GM12878 (cell line): Measurements from ENCODE around the gene FMNL2. TPM values are rescaled to one million over a fixed set of nuclear protein-coding genes. Genes with fewer than 3 reads are reported as not detected.

Experiments
- ATAC-seq: fragments of 200-7000 bp; cut with Tn5 transposase; 3 replicates; pipeline ENCODE4 v1.9.1; 2020; ENCODE audit warnings: mild to moderate bottlenecking, moderate library complexity
- BruUV-seq: library from RNA; stranded (reverse); fragments of 400-500 nt; replicated peaks from 2 replicates; lab custom pipeline; 2021; lab: Mats Ljungman, UMichigan
- CTCF ChIA-PET: fragments of 300-600 bp; sonication (Branson Sonifier 250); formaldehyde crosslinking; extraction: SDS; loops from one replicate; lab custom pipeline; 2021; ENCODE audit warnings: inconsistent platforms; lab: Yijun Ruan, JAX
- POLR2A ChIA-PET: fragments of 350-600 bp; formaldehyde crosslinking; extraction: SDS; loops from one replicate; lab custom pipeline; 2021; ENCODE audit warnings: inconsistent platforms; lab: Charles Lee
- RAD21 ChIA-PET: fragments of 300-600 bp; sonication (Branson Sonifier 250); formaldehyde crosslinking; loops from one replicate; lab custom pipeline; 2023; ENCODE audit warnings: antibody characterized with exemption; ENCODE audit not compliant: unreplicated experiment; lab: Charles Lee
- SMC1A ChIA-PET: fragments of 300-600 bp; sonication (Branson Sonifier 250); formaldehyde crosslinking; loops from one replicate; lab custom pipeline; 2023; ENCODE audit not compliant: unreplicated experiment, uncharacterized antibody; lab: Charles Lee
- DNase-seq: peaks from one replicate; pipeline ENCODE4 v3.0.0-alpha.2; 2011; ENCODE audit warnings: low read depth, low spot score
- FAIRE-seq: peaks from 3 replicates; lab custom pipeline; 2011; peaks lifted over from hg19 to GRCh38; lab: Jason Lieb, UNC
- H2AFZ ChIP-seq: 2 replicates; pipeline ENCODE4 v1.6.0; 2011; ENCODE audit warnings: low read depth, low read length, control low read depth; ENCODE audit not compliant: control insufficient read depth
- H3K27ac ChIP-seq: 2 replicates; pipeline ENCODE4 v1.5.1; 2011; ENCODE audit warnings: control low read depth; ENCODE audit not compliant: control insufficient read depth, insufficient read depth
- H3K27me3 ChIP-seq, 2 experiments: replicated peaks in 1 of 2; 2 replicates each; pipeline versions ENCODE4 v1.6.0 to v1.6.1; 2011; ENCODE audit warnings: low read length in 1 of 2; ENCODE audit not compliant: control insufficient read depth in 2 of 2, insufficient read depth in 2 of 2
- H3K36me3 ChIP-seq, 2 experiments: 2 replicates each; pipeline ENCODE4 v1.5.1; 2011; ENCODE audit warnings: low read length in 1 of 2; ENCODE audit not compliant: control insufficient read depth in 2 of 2, insufficient read depth in 2 of 2
- H3K4me1 ChIP-seq: 2 replicates; pipeline ENCODE4 v1.6.1; 2011; ENCODE audit warnings: mild to moderate bottlenecking, low read length, moderate library complexity, mixed read lengths; ENCODE audit not compliant: control insufficient read depth, insufficient read depth
- H3K4me2 ChIP-seq: 2 replicates; pipeline ENCODE4 v1.6.0; 2011; ENCODE audit warnings: control low read depth; ENCODE audit not compliant: control insufficient read depth, insufficient read depth
- H3K4me3 ChIP-seq: fragments of 200-600 bp; sonication (generic); 2 replicates; pipeline ENCODE4 v1.5.1; 2016
- H3K79me2 ChIP-seq: 2 replicates; pipeline ENCODE4 v1.6.0; 2011; ENCODE audit warnings: low read length; ENCODE audit not compliant: control insufficient read depth, insufficient read depth
- H3K9ac ChIP-seq: 2 replicates; pipeline ENCODE4 v1.8.0; 2011; ENCODE audit warnings: low read length, control low read depth, mixed read lengths; ENCODE audit not compliant: control insufficient read depth, insufficient read depth
- H3K9me3 ChIP-seq: replicated peaks from 3 replicates; pipeline ENCODE4 v1.5.1; 2011; ENCODE audit warnings: mild to moderate bottlenecking, low read length; ENCODE audit not compliant: control insufficient read depth, insufficient read depth
- H4K20me1 ChIP-seq: 2 replicates; pipeline ENCODE4 v1.6.0; 2011; ENCODE audit not compliant: control insufficient read depth, insufficient read depth
- ATF2 ChIP-seq: IDR thresholded peaks from 2 replicates; pipeline ENCODE4 v1.6.1; 2012; ENCODE audit warnings: low read length, inconsistent platforms
- EGR1 ChIP-seq, 2 experiments: IDR thresholded peaks; 1 replicate in 1 of 2; 2 replicates in 1 of 2; pipeline ENCODE4 v1.6.1; 2011 to 2012; ENCODE audit warnings: low read depth in 2 of 2, low read length in 2 of 2, borderline replicate concordance in 1 of 2, mild to moderate bottlenecking in 1 of 2, moderate library complexity in 1 of 2
- EZH2 ChIP-seq: IDR thresholded peaks from 2 replicates; pipeline ENCODE4 v1.6.1; 2012; ENCODE audit warnings: low read depth, mild to moderate bottlenecking, control low read depth, inconsistent platforms, low read length, borderline replicate concordance; ENCODE audit not compliant: control insufficient read depth
- NR2F1 ChIP-seq: fragments of 450-650 bp; conservative IDR thresholded peaks from 2 replicates; pipeline ENCODE4 v1.6.1; 2017; ENCODE audit warnings: mild to moderate bottlenecking
- NRF1 ChIP-seq: conservative IDR thresholded peaks from 2 replicates; pipeline ENCODE4 v1.6.1; 2011; ENCODE audit warnings: mild to moderate bottlenecking, low read depth, low read length, improper control_type of control experiment
- POU2F2 ChIP-seq: IDR thresholded peaks from 3 replicates; pipeline ENCODE4 v1.6.1; 2011; ENCODE audit warnings: low read depth, mild to moderate bottlenecking, low read length, borderline replicate concordance
- PRDM15 ChIP-seq: fragments of 450-650 bp; formaldehyde crosslinking; IDR thresholded peaks from 2 replicates; pipeline ENCODE4 v1.4.0; 2020; ENCODE audit warnings: mild to moderate bottlenecking, moderate library complexity
- RBBP5 ChIP-seq: fragments of 200-600 bp; sonication (generic); conservative IDR thresholded peaks from 2 replicates; pipeline ENCODE4 v1.6.1; 2016
- SMC3 ChIP-seq: IDR thresholded peaks from 2 replicates; pipeline ENCODE4 v1.6.1; 2011; ENCODE audit warnings: low read length, improper control_type of control experiment, borderline replicate concordance
- YBX1 ChIP-seq: fragments of 450-650 bp; IDR thresholded peaks from 2 replicates; pipeline ENCODE4 v1.6.1; 2016; ENCODE audit warnings: antibody characterized with exemption
- WGBS: methylation state at CpG from one replicate; pipeline ENCODE4 v1.1.6; 2016; ENCODE audit warnings: low lambda C conversion rate; ENCODE audit not compliant: insufficient replicate concordance, insufficient coverage; ENCODE audit errors: missing lambda C conversion rate; 5-methylcytosine and 5-hydroxymethylcytosine counted together
- in situ Hi-C: fragments of 300-500 bp; cut with MboI; formaldehyde crosslinking; loops from 9 replicates; pipeline ENCODE4 v1.14.3; 2018; ENCODE audit warnings: mixed read lengths
- intact Hi-C: fragments of 100-400 bp; cut with micrococcal nuclease; formaldehyde crosslinking; loops from one replicate; pipeline ENCODE4 v1.14.2; 2022; ENCODE audit not compliant: unreplicated experiment
- polyA plus RNA-seq, 11 experiments: library from polyadenylated mRNA; depleted of rRNA in 4 of 11; unstranded in 6 of 11; stranded (reverse) in 5 of 11; fragments of >200 nt; fragmentation: Nextera tagmentation in 4 of 11; fragmentation: Illumina TruSeq in 1 of 11; extraction: Ambion mirVana in 4 of 11; extraction: Trizol in 1 of 11; gene quantifications; 1 replicate in 1 of 11; 2 replicates in 10 of 11; pipeline versions ENCODE4 v1.2.1 to v1.2.3, GENCODE V29; 2011 to 2016; ENCODE audit warnings: inconsistent platforms in 2 of 11, missing spikeins in 2 of 11, low read depth in 1 of 11
- total RNA-seq, 4 experiments: library from RNA; depleted of rRNA in 3 of 4; stranded (reverse); fragments of >200 nt in 3 of 4; fragmentation: Illumina TruSeq in 1 of 4; extraction: Trizol in 1 of 4; gene quantifications; 2 replicates each; pipeline versions ENCODE4 v1.2.1 to v1.2.3, GENCODE V29; 2013 to 2021

FMNL2 gene
- total and polyA plus RNA-seq, 10 of the 15 experiments (the other 5 are each of a cell fraction or from before 2014, with no cell fraction given): 0.13 to 9.9 (median 0.35) TPM

- ChIA-PET RAD21 (interaction anchor here (0.9 to 2.2 kb wide), 3 partner anchors 62 to 213 kb away, joined by 3 to 6 read pairs (median 3); no protein-coding TSS in a partner anchor), POLR2A (no interaction called here), CTCF (interaction anchor here (0.6 to 0.9 kb wide), 2 partner anchors 38 to 360 kb away, joined by 3 to 4 read pairs; no protein-coding TSS in a partner anchor), SMC1A (interaction anchor here (0.9 to 1.2 kb wide), 3 partner anchors 13 to 60 kb away, joined by 3 to 4 read pairs (median 3); no protein-coding TSS in a partner anchor)
- Histone ChIP-seq H3K36me3 (no peaks in the 10 kb centered on the region), H3K4me3 (no peak overlapping the region), H3K27me3 (no peaks in the 10 kb centered on the region), H3K9ac (no peak overlapping the region), H3K4me1 (no peaks in the 10 kb centered on the region), H3K27ac (no peak overlapping the region), H3K9me3 (no peaks in the 10 kb centered on the region), H2AFZ (no peak overlapping the region), H3K4me2 (no peak overlapping the region), H4K20me1 (no peaks in the 10 kb centered on the region), H3K79me2 (no peaks in the 10 kb centered on the region)
- in situ Hi-C loops: no loop called here
- FAIRE-seq: no peak
- BruUV-seq: no TSS peak
- WGBS: 74% methylated on average over 2 of the region's 2 CpGs
- intact Hi-C loops: no loop called here
- no peak for ATAC-seq
- TF ChIP-seq NRF1 (no peak), SMC3 (no peak), RBBP5 (no peak)
- DNase-seq: no peak
These were observed 214.4 kb downstream of the FMNL2 start for GRCh38 chr2:152549423-152549822.

DNA sequence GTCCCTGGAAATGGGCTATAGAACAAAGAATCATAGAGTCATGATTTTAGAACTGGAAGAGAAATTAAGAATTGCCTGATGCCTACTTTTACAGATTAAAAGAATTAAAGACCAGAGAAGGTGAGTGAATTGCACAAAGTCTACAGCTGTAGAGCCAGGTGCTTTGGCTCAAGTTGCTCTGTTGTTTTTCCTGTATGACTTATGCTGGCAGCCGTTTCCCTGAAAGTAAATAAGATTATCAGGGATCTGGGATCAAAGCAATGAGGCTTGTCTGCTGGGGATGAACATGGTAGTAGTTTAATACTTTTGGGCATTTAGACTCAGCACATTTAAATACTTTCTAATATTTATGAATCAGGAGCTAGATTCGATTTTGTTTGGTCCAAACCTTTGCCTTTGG is 215.4 kb downstream of the FMNL2 start:
- no peaks in the 10 kb centered on the region for H3K9me3 ChIP-seq
- no peak overlapping the region for H3K4me3 ChIP-seq
- H3K4me1 ChIP-seq: no peaks in the 10 kb centered on the region
- no peak for ATAC-seq
- ChIA-PET CTCF (interaction anchor here (0.9 kb wide), 1 partner anchor 514 kb away, joined by 3 read pairs; no protein-coding TSS in a partner anchor), RAD21 (interaction anchor here (2.2 kb wide), 1 partner anchor 85 kb away, joined by 6 read pairs; no protein-coding TSS in a partner anchor), SMC1A (no interaction called here), POLR2A (no interaction called here)
- no peak overlapping the region for H3K4me2 ChIP-seq
- no peaks in the 10 kb centered on the region for H3K79me2 ChIP-seq
- no TSS peak for BruUV-seq
- no peak overlapping the region for H3K27ac ChIP-seq
- WGBS: 3% methylated on average over 2 of the region's 2 CpGs
- no peak for FAIRE-seq
- no peak overlapping the region for H3K9ac ChIP-seq
- H3K27me3 ChIP-seq: no peaks in the 10 kb centered on the region
- no peaks in the 10 kb centered on the region for H3K36me3 ChIP-seq
- H4K20me1 ChIP-seq: no peaks in the 10 kb centered on the region
- DNase-seq: no peak
- intact Hi-C loops: no loop called here
- no peak overlapping the region for H2AFZ ChIP-seq
- in situ Hi-C loops: no loop called here
- TF ChIP-seq YBX1 (no peak), POU2F2 (no peak), ATF2 (no peak), PRDM15 (CRISPR knock-in tag) (no peak), NR2F1 (no peak), EZH2 (no peak), EGR1 (IDR thresholded peaks at IDR 0.05; ENCODE audit: borderline replicate concordance in 1 of 2, low read depth in 2 of 2, low read length in 2 of 2) (no peak)
